ENCODE data around the gene ACIN1.

Gene ACIN1

GRCh38 chr14:23030936-23031335 is 64.0 kb downstream of the ACIN1 start:
- H3K4me3 ChIP-seq (ENCODE audit: low read length), result no peak overlapping the region
- no peak for TF ChIP-seq CTCF (conservative IDR thresholded peaks at IDR 0.05; ENCODE audit: low read depth, low read length)
- DNase-seq (ENCODE audit: low read depth), result no peak

- TF ChIP-seq CTCF (conservative IDR thresholded peaks at IDR 0.05; ENCODE audit: low read depth, low read length), result no peak
- no peak for DNase-seq (ENCODE audit: low read depth)
- H3K4me3 ChIP-seq (ENCODE audit: low read length), result no peak overlapping the region
Observed at GRCh38 chr14:23028799-23029198, 66.1 kb downstream of the ACIN1 start.

- no peak overlapping the region for H3K4me3 ChIP-seq (ENCODE audit: low read length)
- no peak for DNase-seq (ENCODE audit: low read depth)
- TF ChIP-seq CTCF (conservative IDR thresholded peaks at IDR 0.05; ENCODE audit: low read depth, low read length), result no peak
Observed at GRCh38 chr14:23025151-23025814, 69.7 kb downstream of the ACIN1 start.

GRCh38 chr14:23024612-23025075 is 70.3 kb downstream of the ACIN1 start:
- TF ChIP-seq CTCF (conservative IDR thresholded peaks at IDR 0.05; ENCODE audit: low read depth, low read length), result no peak
- no peak overlapping the region for H3K4me3 ChIP-seq (ENCODE audit: low read length)
- DNase-seq (ENCODE audit: low read depth), result no peak

GRCh38 chr14:23023795-23024152 is 71.2 kb downstream of the ACIN1 start:
- no peak for TF ChIP-seq CTCF (conservative IDR thresholded peaks at IDR 0.05; ENCODE audit: low read depth, low read length)
- H3K4me3 ChIP-seq (ENCODE audit: low read length), result no peak overlapping the region
- DNase-seq (ENCODE audit: low read depth), result no peak

- no peak for TF ChIP-seq CTCF (conservative IDR thresholded peaks at IDR 0.05; ENCODE audit: low read depth, low read length)
- DNase-seq (ENCODE audit: low read depth), result no peak
- H3K4me3 ChIP-seq (ENCODE audit: low read length), result no peak overlapping the region
Observed at GRCh38 chr14:23023022-23023794, 71.7 kb downstream of the ACIN1 start.

All from retinal pigment epithelial cell (primary cell).